CD4-positive, CD25-positive, alpha-beta regulatory T cell (primary cell): ENCODE results near the gene SENP8. TPM values are rescaled to one million over a fixed set of nuclear protein-coding genes. Genes with fewer than 3 reads are reported as not detected.

Source experiments
- ATAC-seq, 2 donors: fragments of 150-1000 bp; cut with Tn5 transposase; one replicate each; pipeline ENCODE4 v1.10.0; 2021; ENCODE audit warnings: low read depth in 2 of 2, moderate number of reproducible peaks in 2 of 2, moderate library complexity in 1 of 2
- DNase-seq, 3 donors: peaks; one replicate each; pipeline versions ENCODE4 v3.0.0 to v3.0.0-alpha.2; 2012 to 2022; ENCODE audit warnings: mixed read lengths in 1 of 3
- H3K27ac ChIP-seq: one replicate; pipeline ENCODE4 v1.7.0; 2013; ENCODE audit warnings: mild to moderate bottlenecking, low read length; ENCODE audit not compliant: insufficient read depth, poor library complexity, severe bottlenecking
- H3K27me3 ChIP-seq: one replicate; pipeline ENCODE4 v1.7.0; 2013; ENCODE audit warnings: low read length; ENCODE audit not compliant: control insufficient read depth, insufficient read depth
- H3K36me3 ChIP-seq: one replicate; pipeline ENCODE4 v1.7.0; 2013; ENCODE audit warnings: mild to moderate bottlenecking, low read length, moderate library complexity; ENCODE audit not compliant: control insufficient read depth, insufficient read depth
- H3K4me1 ChIP-seq: 2 replicates; pipeline ENCODE4 v1.7.0; 2013; ENCODE audit warnings: mild to moderate bottlenecking, low read length; ENCODE audit not compliant: insufficient read depth, control insufficient read depth, poor library complexity, severe bottlenecking
- H3K4me3 ChIP-seq: one replicate; pipeline ENCODE4 v1.7.0; 2013; ENCODE audit warnings: low read depth, mild to moderate bottlenecking, low read length, moderate library complexity
- H3K9me3 ChIP-seq, 2 experiments: 1 replicate in 1 of 2; 2 replicates in 1 of 2; pipeline ENCODE4 v1.7.0; 2013; ENCODE audit warnings: low read length in 2 of 2, mild to moderate bottlenecking in 1 of 2, moderate library complexity in 1 of 2; ENCODE audit not compliant: control insufficient read depth in 2 of 2
- H3K27ac Mint-ChIP-seq, 3 donors: one replicate each; pipeline ENCODE4 v1.8.0; 2020 to 2022; ENCODE audit warnings: mild to moderate bottlenecking in 3 of 3, mixed read lengths in 3 of 3, moderate library complexity in 2 of 3
- H3K27me3 Mint-ChIP-seq: one replicate; pipeline ENCODE4 v1.8.0; 2022; ENCODE audit warnings: mild to moderate bottlenecking, mixed read lengths
- H3K36me3 Mint-ChIP-seq: one replicate; pipeline ENCODE4 v1.8.0; 2020; ENCODE audit warnings: mixed read lengths
- H3K4me1 Mint-ChIP-seq, 4 donors: one replicate each; pipeline ENCODE4 v1.8.0; 2020 to 2022; ENCODE audit warnings: mixed read lengths in 4 of 4, mild to moderate bottlenecking in 1 of 4
- H3K4me3 Mint-ChIP-seq, 4 donors: one replicate each; pipeline ENCODE4 v1.8.0; 2020 to 2022; ENCODE audit warnings: mild to moderate bottlenecking in 4 of 4, mixed read lengths in 4 of 4, moderate library complexity in 3 of 4
- H3K9me3 Mint-ChIP-seq, 7 donors: one replicate each; pipeline ENCODE4 v1.8.0; 2020 to 2022; ENCODE audit warnings: mixed read lengths in 7 of 7, mild to moderate bottlenecking in 3 of 7, moderate library complexity in 2 of 7
- polyA plus RNA-seq, 4 donors: library from polyadenylated mRNA; unstranded; fragments of 300-500 nt; fragmentation: Illumina TruSeq; gene quantifications; one replicate each; pipeline ENCODE4 v1.2.3, GENCODE V29; 2021
- total RNA-seq: library from RNA; stranded (reverse); gene quantifications from one replicate; pipeline ENCODE4 v1.2.3, GENCODE V29; 2022

The SENP8 gene
- total and polyA plus RNA-seq, 5 donors from 2014 or later, result 0.15 to 1.4 (median 1.3) TPM

GRCh38 chr15:72146934-72147333, 28.7 kb downstream of the SENP8 start:
- H3K9me3 Mint-ChIP-seq, result no peaks in the 10 kb centered on the region
- DNase-seq (no peak), ATAC-seq (no peak)
- H3K4me1 Mint-ChIP-seq, result no peaks in the 10 kb centered on the region
- no peaks in the 10 kb centered on the region for H3K27me3 Mint-ChIP-seq
- no peaks in the 10 kb centered on the region for H3K36me3 Mint-ChIP-seq
- no peak overlapping the region for H3K27ac Mint-ChIP-seq
- H3K36me3 ChIP-seq, result no peaks in the 10 kb centered on the region
- H3K4me1 ChIP-seq, result no peaks in the 10 kb centered on the region
- H3K27me3 ChIP-seq, result no peaks in the 10 kb centered on the region
- H3K27ac ChIP-seq, result no peak overlapping the region
- no peaks in the 10 kb centered on the region for H3K9me3 ChIP-seq
- H3K4me3 ChIP-seq, result no peak overlapping the region
- no peak overlapping the region for H3K4me3 Mint-ChIP-seq

GRCh38 chr15:72147418-72147817, 29.2 kb downstream of the SENP8 start:
- H3K27me3 Mint-ChIP-seq, result no peaks in the 10 kb centered on the region
- H3K4me1 Mint-ChIP-seq, result no peaks in the 10 kb centered on the region
- no peak for DNase-seq
- Histone ChIP-seq H3K9me3 (no peaks in the 10 kb centered on the region), H3K36me3 (no peaks in the 10 kb centered on the region), H3K27ac (no peak overlapping the region), H3K4me3 (no peak overlapping the region), H3K27me3 (no peaks in the 10 kb centered on the region), H3K4me1 (no peaks in the 10 kb centered on the region)
- no peaks in the 10 kb centered on the region for H3K36me3 Mint-ChIP-seq
- H3K9me3 Mint-ChIP-seq, result no peaks in the 10 kb centered on the region
- no peak overlapping the region for H3K4me3 Mint-ChIP-seq
- ATAC-seq, result no peak
- H3K27ac Mint-ChIP-seq, result no peak overlapping the region

- Histone ChIP-seq H3K27ac (no peak overlapping the region), H3K36me3 (no peaks in the 10 kb centered on the region), H3K4me1 (peaks cover 6% of the 10 kb centered on the region), H3K4me3 (no peak overlapping the region), H3K9me3 (no peaks in the 10 kb centered on the region), H3K27me3 (no peaks in the 10 kb centered on the region)
- Mint-ChIP-seq H3K27ac (no peak overlapping the region), H3K27me3 (no peaks in the 10 kb centered on the region), H3K4me3 (no peak overlapping the region), H3K36me3 (no peaks in the 10 kb centered on the region), H3K9me3 (no peaks in the 10 kb centered on the region), H3K4me1 (peaks cover 0 to 4% (median 0%) of the 10 kb centered on the region in 4 donors)
- ATAC-seq (no peak), DNase-seq (no peak)
Observed at GRCh38 chr15:72153269-72154000, 35.2 kb downstream of the SENP8 start.

- DNase-seq (no peak), ATAC-seq (no peak)
- Mint-ChIP-seq H3K4me3 (no peak overlapping the region), H3K36me3 (no peaks in the 10 kb centered on the region), H3K4me1 (peaks cover 0 to 4% (median 0%) of the 10 kb centered on the region in 4 donors), H3K9me3 (no peaks in the 10 kb centered on the region), H3K27ac (no peak overlapping the region), H3K27me3 (no peaks in the 10 kb centered on the region)
- Histone ChIP-seq H3K27me3 (no peaks in the 10 kb centered on the region), H3K36me3 (no peaks in the 10 kb centered on the region), H3K4me3 (no peak overlapping the region), H3K27ac (no peak overlapping the region), H3K4me1 (peaks cover 6% of the 10 kb centered on the region), H3K9me3 (no peaks in the 10 kb centered on the region)
Observed at GRCh38 chr15:72154316-72154715, 36.1 kb downstream of the SENP8 start.

GRCh38 chr15:72155003-72155621, 36.9 kb downstream of the SENP8 start:
- H3K36me3 ChIP-seq, result no peaks in the 10 kb centered on the region
- no peak overlapping the region for H3K27ac ChIP-seq
- Mint-ChIP-seq H3K4me3 (peak overlapping the region; percentile 64 to 82 (median 74)), H3K4me1 (peaks cover 0 to 4% (median 0%) of the 10 kb centered on the region in 4 donors), H3K36me3 (no peaks in the 10 kb centered on the region), H3K9me3 (no peaks in the 10 kb centered on the region), H3K27ac (peak overlapping the region in 1 of 3 donors; percentile 65), H3K27me3 (no peaks in the 10 kb centered on the region)
- no peaks in the 10 kb centered on the region for H3K9me3 ChIP-seq
- H3K4me1 ChIP-seq, result peaks cover 6% of the 10 kb centered on the region
- H3K4me3 ChIP-seq, result no peak overlapping the region
- no peak for DNase-seq
- ATAC-seq, result no peak
- H3K27me3 ChIP-seq, result no peaks in the 10 kb centered on the region

GRCh38 chr15:72155635-72156616, 37.7 kb downstream of the SENP8 start:
- Mint-ChIP-seq H3K27ac (peak overlapping the region in 1 of 3 donors; percentile 65), H3K27me3 (no peaks in the 10 kb centered on the region), H3K4me1 (peaks cover 0 to 4% (median 0%) of the 10 kb centered on the region in 4 donors), H3K36me3 (no peaks in the 10 kb centered on the region), H3K4me3 (peak overlapping the region; percentile 73 to 82 (median 76)), H3K9me3 (no peaks in the 10 kb centered on the region)
- H3K27me3 ChIP-seq, result no peaks in the 10 kb centered on the region
- DNase-seq, result peak; percentile 61 to 78 (median 75)
- no peaks in the 10 kb centered on the region for H3K9me3 ChIP-seq
- peak overlapping the region; percentile 72 for H3K4me3 ChIP-seq
- ATAC-seq, result peak; percentile 69 to 79
- no peaks in the 10 kb centered on the region for H3K36me3 ChIP-seq
- peaks cover 6% of the 10 kb centered on the region for H3K4me1 ChIP-seq
- H3K27ac ChIP-seq, result no peak overlapping the region

GRCh38 chr15:72156928-72157327, 38.7 kb downstream of the SENP8 start:
- DNase-seq (no peak), ATAC-seq (no peak)
- no peak overlapping the region for H3K27ac Mint-ChIP-seq
- Histone ChIP-seq H3K4me1 (peaks cover 6% of the 10 kb centered on the region), H3K9me3 (no peaks in the 10 kb centered on the region), H3K4me3 (no peak overlapping the region), H3K27me3 (no peaks in the 10 kb centered on the region), H3K36me3 (no peaks in the 10 kb centered on the region), H3K27ac (no peak overlapping the region)
- H3K36me3 Mint-ChIP-seq, result no peaks in the 10 kb centered on the region
- H3K9me3 Mint-ChIP-seq, result no peaks in the 10 kb centered on the region
- peaks cover 0 to 4% (median 0%) of the 10 kb centered on the region in 4 donors for H3K4me1 Mint-ChIP-seq
- H3K27me3 Mint-ChIP-seq, result peaks cover 3% of the 10 kb centered on the region
- H3K4me3 Mint-ChIP-seq, result no peak overlapping the region
